GM10248 (cell line): Measurements from ENCODE around the gene TECPR2.

Source experiments
- CTCF ChIA-PET: fragments of 300-600 bp; sonication (Branson Sonifier 250); formaldehyde crosslinking; extraction: SDS; loops from one replicate; lab custom pipeline; 2021; ENCODE audit warnings: antibody characterized with exemption; lab: Yijun Ruan, JAX
- POLR2A ChIA-PET: fragments of 350-650 bp; sonication (Branson Sonifier 250); formaldehyde crosslinking; extraction: SDS; loops from one replicate; lab custom pipeline; 2020; ENCODE audit warnings: antibody characterized with exemption; lab: Yijun Ruan, JAX
- DNase-seq: peaks from one replicate; pipeline ENCODE4 v3.0.0; 2012; ENCODE audit errors: extremely low spot score
- TF ChIP-seq, protein P1 (sequence below): IDR thresholded peaks from 2 replicates; pipeline ENCODE4 v1.5.1; 2012; ENCODE audit warnings: mild to moderate bottlenecking, low read depth; ENCODE audit errors: extremely low read depth, missing control alignments, control extremely low read depth

The TECPR2 gene

DNA sequence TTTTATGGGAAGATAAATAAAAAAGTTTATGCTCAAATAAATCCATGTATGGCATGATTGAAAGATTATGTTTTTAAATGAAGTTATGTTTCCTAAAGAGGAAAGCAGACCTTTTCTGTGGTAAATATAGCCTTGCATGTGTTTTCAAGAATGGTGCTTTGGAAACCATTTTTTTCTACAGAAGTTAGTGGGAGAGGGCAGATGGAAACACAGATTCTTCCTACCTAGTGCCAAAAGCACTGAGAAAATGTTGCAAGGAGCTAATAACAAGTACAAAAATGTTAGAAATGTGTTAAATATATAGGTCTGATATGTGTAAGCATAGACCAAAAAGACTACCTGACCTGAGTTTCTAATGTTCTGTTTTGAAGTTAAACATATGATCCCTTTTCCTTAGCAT, 24.3 kb downstream of the TECPR2 start:
- ChIA-PET CTCF (no interaction called here), POLR2A (no interaction called here)
- no peak for DNase-seq
- TF ChIP-seq, protein P1, sequence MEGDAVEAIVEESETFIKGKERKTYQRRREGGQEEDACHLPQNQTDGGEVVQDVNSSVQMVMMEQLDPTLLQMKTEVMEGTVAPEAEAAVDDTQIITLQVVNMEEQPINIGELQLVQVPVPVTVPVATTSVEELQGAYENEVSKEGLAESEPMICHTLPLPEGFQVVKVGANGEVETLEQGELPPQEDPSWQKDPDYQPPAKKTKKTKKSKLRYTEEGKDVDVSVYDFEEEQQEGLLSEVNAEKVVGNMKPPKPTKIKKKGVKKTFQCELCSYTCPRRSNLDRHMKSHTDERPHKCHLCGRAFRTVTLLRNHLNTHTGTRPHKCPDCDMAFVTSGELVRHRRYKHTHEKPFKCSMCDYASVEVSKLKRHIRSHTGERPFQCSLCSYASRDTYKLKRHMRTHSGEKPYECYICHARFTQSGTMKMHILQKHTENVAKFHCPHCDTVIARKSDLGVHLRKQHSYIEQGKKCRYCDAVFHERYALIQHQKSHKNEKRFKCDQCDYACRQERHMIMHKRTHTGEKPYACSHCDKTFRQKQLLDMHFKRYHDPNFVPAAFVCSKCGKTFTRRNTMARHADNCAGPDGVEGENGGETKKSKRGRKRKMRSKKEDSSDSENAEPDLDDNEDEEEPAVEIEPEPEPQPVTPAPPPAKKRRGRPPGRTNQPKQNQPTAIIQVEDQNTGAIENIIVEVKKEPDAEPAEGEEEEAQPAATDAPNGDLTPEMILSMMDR: no peak

DNA sequence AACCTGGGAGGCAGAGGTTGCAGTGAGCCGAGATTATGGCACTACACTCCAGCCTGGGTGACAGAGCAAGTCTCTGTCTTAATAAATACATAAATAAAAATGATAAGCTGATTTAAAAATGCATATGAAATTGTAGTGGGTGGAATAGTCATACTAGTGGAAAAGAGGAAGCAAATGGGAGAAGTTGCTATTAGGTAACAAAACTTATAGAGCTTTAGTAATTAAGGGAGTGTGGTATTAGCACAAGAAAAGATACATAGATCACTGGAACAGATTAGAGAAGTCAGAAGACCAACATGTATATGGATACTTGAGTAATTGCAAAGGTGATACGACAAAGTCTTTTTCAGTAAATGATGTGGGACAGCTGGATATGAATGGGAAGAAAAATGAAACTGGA, 26.5 kb downstream of the TECPR2 start:
- CTCF ChIA-PET: no interaction called here
- no peak for DNase-seq
- POLR2A ChIA-PET: no interaction called here
- TF ChIP-seq, protein P1: no peak

DNA sequence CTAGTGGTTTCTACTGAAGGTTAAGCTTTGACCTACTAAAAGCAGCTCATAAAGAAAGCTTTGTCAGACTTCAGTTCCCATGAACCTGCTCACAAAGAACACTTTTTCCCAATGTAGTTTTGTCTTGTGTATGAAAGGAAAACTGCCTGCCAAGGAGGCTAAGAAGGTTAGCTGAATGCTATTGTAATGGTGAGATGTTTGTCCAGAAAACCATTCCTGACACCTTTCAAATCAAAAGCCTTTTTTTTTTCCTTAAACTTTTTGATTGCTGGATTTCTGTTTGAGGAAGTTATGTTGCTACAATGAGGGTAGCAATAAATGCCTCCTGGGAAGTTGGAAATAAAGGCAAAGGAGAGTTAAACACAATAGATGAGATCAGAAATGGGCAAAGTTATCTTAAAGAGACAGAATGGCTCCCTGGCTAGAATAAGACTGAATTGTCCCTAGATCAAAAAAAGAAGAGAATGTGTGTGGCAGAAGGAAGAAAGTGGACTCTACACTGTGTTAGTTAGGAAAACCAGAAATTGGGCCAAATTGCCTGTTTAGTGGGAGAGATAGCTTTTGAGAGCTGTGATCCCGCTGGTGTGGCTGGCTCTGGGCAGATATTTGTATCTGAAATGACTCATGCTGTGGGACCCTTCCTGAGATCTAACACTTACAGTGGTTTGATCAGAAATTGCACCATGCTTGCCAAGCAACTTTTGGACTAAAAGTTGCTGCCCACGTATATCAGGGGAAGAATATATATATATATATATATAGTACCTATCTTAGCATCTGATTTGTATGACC, 27.5 kb downstream of the TECPR2 start:
- ChIA-PET CTCF (interaction anchor here (1.4 kb wide), 1 partner anchor 8 kb away, joined by 6 read pairs; no protein-coding TSS in a partner anchor), POLR2A (no interaction called here)
- DNase-seq: no peak
- TF ChIP-seq, protein P1: no peak

DNA sequence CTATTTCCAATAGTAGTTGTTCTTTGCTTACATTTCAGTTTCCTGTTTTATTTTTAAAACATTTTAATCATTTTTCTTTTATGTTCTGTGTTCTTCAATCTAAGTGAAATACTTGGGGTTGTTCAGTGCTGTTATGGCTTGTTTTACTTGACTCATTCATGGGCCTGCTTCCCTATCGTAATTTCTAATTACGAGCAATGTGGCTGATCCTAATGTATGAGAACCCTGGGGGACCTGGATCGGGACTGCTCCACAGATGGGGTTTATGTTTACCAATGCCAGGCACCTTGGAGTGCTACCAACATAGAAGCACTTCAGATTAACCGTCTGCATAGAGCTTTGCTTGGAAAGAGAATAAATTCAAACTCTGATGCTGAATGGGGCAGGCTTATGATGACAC, 29.8 kb downstream of the TECPR2 start:
- CTCF ChIA-PET: interaction anchor here (0.9 to 1.5 kb wide), 4 partner anchors 9 to 124 kb away, joined by 3 to 4 read pairs (median 3); no protein-coding TSS in a partner anchor
- no peak for DNase-seq
- POLR2A ChIA-PET: no interaction called here
- TF ChIP-seq, protein P1: no peak

DNA sequence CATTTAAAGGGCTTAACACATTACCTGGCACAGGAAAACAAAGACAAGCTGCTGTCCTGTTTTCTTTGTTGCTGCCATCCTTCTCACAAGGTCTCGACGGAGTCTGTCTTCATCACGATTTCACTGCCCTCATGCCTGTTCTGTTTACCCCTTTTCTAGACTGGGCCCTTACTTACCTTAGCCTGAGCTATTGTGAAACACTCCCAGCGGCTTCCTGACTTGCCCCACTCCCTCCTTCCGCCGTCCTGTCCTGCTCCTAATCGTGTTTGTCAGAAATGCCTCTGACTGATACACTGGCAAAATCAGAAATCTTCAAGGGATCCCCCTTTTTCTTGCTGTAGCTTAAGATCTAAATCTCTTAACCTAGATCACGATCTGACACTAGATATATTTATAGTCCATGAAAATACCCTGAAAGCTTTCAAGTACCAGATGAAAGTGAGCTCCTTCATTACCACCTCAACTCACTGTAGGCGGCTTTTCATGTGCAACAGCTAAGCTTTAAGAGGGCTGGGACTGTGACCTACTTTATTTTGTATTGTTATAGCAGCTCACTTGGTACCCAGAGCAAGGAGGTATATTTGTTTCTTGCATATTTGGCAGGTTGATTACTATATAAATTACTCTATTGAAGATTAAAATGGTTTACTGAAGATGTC, 32.1 kb downstream of the TECPR2 start:
- DNase-seq: no peak
- ChIA-PET POLR2A (no interaction called here), CTCF (interaction anchor here (0.9 to 2.4 kb wide), 9 partner anchors 10 to 123 kb away, joined by 3 to 5 read pairs (median 3); no protein-coding TSS in a partner anchor)
- TF ChIP-seq, protein P1: no peak

DNA sequence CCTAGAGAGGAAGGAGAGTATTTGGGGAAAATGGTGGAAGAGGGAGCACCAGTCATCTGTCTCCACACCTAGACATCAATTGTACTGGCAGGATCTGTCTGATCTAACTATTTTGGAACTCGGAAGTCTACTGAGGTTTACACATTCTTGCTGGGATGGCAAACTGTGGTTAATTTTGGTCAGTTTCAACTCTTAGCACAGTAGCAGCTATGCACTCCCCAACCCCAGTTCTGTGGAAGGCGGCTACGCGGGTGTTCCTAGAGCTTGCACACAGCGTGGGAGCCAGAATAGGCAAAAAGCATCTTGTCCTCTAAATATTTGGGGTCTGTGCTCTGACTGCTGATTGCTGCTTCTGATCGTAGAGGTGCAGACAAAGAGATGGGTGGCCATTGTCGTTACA, 33.8 kb downstream of the TECPR2 start:
- ChIA-PET POLR2A (no interaction called here), CTCF (interaction anchor here (2.4 kb wide), 1 partner anchor 12 kb away, joined by 5 read pairs; no protein-coding TSS in a partner anchor)
- TF ChIP-seq, protein P1: no peak
- DNase-seq: no peak
